Adrenal gland (tissue), 12 donors: Measurements from ENCODE around the gene MARK3. TPM values are rescaled to one million over a fixed set of nuclear protein-coding genes. Genes with fewer than 3 reads are reported as not detected.
A peak's percentile ranks its signal among the peaks of the same experiment; 100 is the strongest.

ENCODE experiments used
- DNase-seq, 7 donors: peaks; one replicate each; pipeline ENCODE4 v3.0.0-alpha.2; 2019 to 2020
- H3K27ac ChIP-seq, 5 donors: fragments of 200-600 bp; sonication (generic) in 4 of 5; 1 replicate in 3 of 5; 2 replicates in 2 of 5; pipeline versions ENCODE4 v1.5.1 to v1.8.0; 2016 to 2020; ENCODE audit warnings: mild to moderate bottlenecking in 1 of 5
- H3K27me3 ChIP-seq: fragments of 200-600 bp; 2 replicates; pipeline ENCODE4 v1.8.0; 2021
- H3K36me3 ChIP-seq, 2 donors: fragments of 200-600 bp; replicated peaks in 1 of 2; 1 replicate in 1 of 2; 2 replicates in 1 of 2; pipeline versions ENCODE4 v1.5.1 to v1.8.0; 2018 to 2022
- H3K4me1 ChIP-seq, 2 donors: fragments of 200-600 bp; replicated peaks in 1 of 2; 1 replicate in 1 of 2; 2 replicates in 1 of 2; pipeline versions ENCODE4 v1.5.1 to v1.8.0; 2018 to 2021
- H3K4me3 ChIP-seq, 4 donors: fragments of 200-600 bp; sonication (generic) in 3 of 4; one replicate each; pipeline ENCODE4 v1.5.1; 2016 to 2018
- H3K9me3 ChIP-seq, 3 donors: fragments of 200-600 bp; sonication (generic) in 1 of 3; replicated peaks in 1 of 3; 1 replicate in 2 of 3; 2 replicates in 1 of 3; pipeline versions ENCODE4 v1.5.1 to v1.8.0; 2016 to 2021
- POLR2A ChIP-seq, 2 donors: fragments of 450-650 bp; IDR thresholded peaks; one replicate each; pipeline ENCODE4 v1.6.1; 2017; ENCODE audit warnings: antibody characterized with exemption in 2 of 2, mild to moderate bottlenecking in 2 of 2, moderate library complexity in 1 of 2
- WGBS, 4 donors: extraction: QIAGEN DNeasy Blood & Tissue Kit in 2 of 4; methylation state at CpG; one replicate each; pipeline versions ENCODE4 v1.1.5 to v1.1.7; 2013 to 2017; 5-methylcytosine and 5-hydroxymethylcytosine counted together
- intact Hi-C, 2 donors: fragments of 100-400 bp; cut with DNase I; formaldehyde crosslinking; loops; one replicate each; pipeline versions ENCODE4 v1.14.1 to v1.15.0; 2022 to 2023
- polyA plus RNA-seq, 3 donors: library from polyadenylated mRNA; stranded (reverse); fragments of 200-250 nt in 2 of 3; fragments of 350-450 nt in 1 of 3; fragmentation: Illumina TruSeq in 1 of 3; extraction: RNeasy Lipid Tissue Mini Kit (QIAGEN cat#74804) in 1 of 3; gene quantifications; one replicate each; pipeline ENCODE4 v1.2.3, GENCODE V29; 2013 to 2014
- total RNA-seq, 9 donors: library from RNA; depleted of rRNA in 4 of 9; stranded (reverse); fragments of >200 nt in 4 of 9; fragments of 120-200 nt in 1 of 9; fragmentation: NEBNext Ultra II Directional in 1 of 9; extraction: Animal tissue kit (Norgen Biotek cat#: 25700) in 1 of 9; gene quantifications; one replicate each; pipeline versions ENCODE4 v1.1.0 to v1.2.4, GENCODE V29; 2013 to 2023
- TF ChIP-seq, protein P1 (sequence below), 6 experiments: fragments of 450-650 bp in 4 of 6; fragments of 200-600 bp in 2 of 6; sonication (generic) in 1 of 6; IDR thresholded peaks; 1 replicate in 5 of 6; 2 replicates in 1 of 6; pipeline versions ENCODE4 v1.5.1 to v1.8.0; 2016 to 2021; ENCODE audit warnings: antibody characterized with exemption in 6 of 6, mild to moderate bottlenecking in 2 of 6, moderate library complexity in 1 of 6
- donor health status: healthy with polysubstance abuse.
- donor health status: Bipolar disorder and iron deficiency.
- donor health status: DM: yes; HTN: yes; CAD: no.
- donor health status: DM: no; HTN: no; CAD: no.
- donor health status: DM: no; HTN: no; CAD: no.
- donor health status: DM: yes; HTN: yes; CAD: no.

Gene MARK3
- total and polyA plus RNA-seq, 12 donors: 73.1 to 233 (median 94.6) TPM

DNA sequence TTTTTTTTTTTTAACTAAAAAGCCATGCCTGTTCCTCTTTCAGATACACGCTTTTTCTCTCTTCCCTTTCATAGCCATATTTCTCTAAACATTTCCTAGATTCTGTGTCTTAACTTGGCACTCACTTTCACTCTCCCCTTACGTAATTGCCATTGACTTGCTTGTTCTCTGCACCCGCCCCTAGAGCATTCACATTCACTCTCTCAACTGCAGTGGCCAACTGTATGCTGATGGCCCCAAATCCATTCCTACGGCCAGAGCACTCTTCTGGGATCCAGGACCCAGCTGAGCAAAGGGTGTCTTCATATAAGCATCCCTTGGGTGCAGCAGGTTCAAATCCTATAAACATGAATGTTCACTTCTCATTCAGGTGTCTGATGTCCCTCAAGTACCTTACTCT is 77.9 kb downstream of the MARK3 start:
- no peak for DNase-seq
- Histone ChIP-seq H3K9me3 (no peaks in the 10 kb centered on the region), H3K36me3 (peaks cover 0 to 54% of the 10 kb centered on the region in 2 donors), H3K4me3 (no peak overlapping the region), H3K27me3 (no peaks in the 10 kb centered on the region), H3K4me1 (no peaks in the 10 kb centered on the region), H3K27ac (no peak overlapping the region)
- 62 to 79% (median 70%) methylated on average over 4 of the region's 4 CpGs for WGBS, 4 donors
- TF ChIP-seq, protein P1, sequence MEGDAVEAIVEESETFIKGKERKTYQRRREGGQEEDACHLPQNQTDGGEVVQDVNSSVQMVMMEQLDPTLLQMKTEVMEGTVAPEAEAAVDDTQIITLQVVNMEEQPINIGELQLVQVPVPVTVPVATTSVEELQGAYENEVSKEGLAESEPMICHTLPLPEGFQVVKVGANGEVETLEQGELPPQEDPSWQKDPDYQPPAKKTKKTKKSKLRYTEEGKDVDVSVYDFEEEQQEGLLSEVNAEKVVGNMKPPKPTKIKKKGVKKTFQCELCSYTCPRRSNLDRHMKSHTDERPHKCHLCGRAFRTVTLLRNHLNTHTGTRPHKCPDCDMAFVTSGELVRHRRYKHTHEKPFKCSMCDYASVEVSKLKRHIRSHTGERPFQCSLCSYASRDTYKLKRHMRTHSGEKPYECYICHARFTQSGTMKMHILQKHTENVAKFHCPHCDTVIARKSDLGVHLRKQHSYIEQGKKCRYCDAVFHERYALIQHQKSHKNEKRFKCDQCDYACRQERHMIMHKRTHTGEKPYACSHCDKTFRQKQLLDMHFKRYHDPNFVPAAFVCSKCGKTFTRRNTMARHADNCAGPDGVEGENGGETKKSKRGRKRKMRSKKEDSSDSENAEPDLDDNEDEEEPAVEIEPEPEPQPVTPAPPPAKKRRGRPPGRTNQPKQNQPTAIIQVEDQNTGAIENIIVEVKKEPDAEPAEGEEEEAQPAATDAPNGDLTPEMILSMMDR (IDR thresholded peaks at IDR 0.05): no peak
- no peak for TF ChIP-seq POLR2A (IDR thresholded peaks at IDR 0.05)
- intact Hi-C loops: loop anchor here in 1 of 2 donors (10.0 kb wide), 1 partner anchor 118 kb away; no protein-coding TSS in a partner anchor

DNA sequence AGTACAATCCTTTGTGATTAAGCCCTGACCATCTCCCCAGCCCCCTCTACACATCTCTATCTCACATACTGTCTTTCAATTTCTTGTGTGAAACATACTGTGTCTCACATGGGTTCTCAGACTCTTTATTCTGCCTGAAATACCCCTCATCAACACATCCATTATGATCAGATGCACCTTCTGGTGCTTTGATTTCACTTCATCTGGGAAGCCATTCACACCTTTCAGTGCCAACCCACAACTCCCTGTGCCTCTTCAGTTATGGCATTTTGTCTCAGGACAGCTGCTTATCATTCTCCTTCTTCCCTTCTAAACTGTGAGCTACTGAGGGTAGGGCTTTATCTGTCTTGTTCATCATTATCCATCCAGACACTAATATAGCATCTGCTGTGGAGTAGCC is 78.6 kb downstream of the MARK3 start:
- intact Hi-C loops: loop anchor here in 1 of 2 donors (10.0 kb wide), 1 partner anchor 119 kb away; no protein-coding TSS in a partner anchor
- Histone ChIP-seq H3K27me3 (no peaks in the 10 kb centered on the region), H3K9me3 (no peaks in the 10 kb centered on the region), H3K4me3 (no peak overlapping the region), H3K36me3 (peaks cover 0 to 61% of the 10 kb centered on the region in 2 donors), H3K4me1 (no peaks in the 10 kb centered on the region), H3K27ac (no peak overlapping the region)
- DNase-seq: no peak
- TF ChIP-seq POLR2A (IDR thresholded peaks at IDR 0.05): no peak
- TF ChIP-seq, protein P1 (IDR thresholded peaks at IDR 0.05): no peak

DNA sequence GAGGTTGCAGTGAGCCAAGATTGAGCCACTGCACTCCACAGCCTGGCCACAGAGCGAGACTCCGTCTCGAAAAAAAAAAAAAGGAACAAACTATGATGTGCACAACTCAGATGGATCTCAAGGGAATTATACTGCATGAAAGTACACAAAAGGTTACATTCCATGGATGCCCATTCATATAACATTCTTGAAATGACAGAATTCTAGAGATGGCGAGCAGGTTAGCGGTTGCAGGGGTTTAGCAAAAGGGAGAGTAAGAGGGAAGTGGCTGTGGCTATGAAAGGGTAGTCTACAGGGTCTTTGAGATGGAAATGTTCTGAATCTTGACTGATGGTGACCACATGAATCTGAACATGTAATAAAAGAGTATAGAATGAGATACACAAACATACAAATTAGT is 87.7 kb downstream of the MARK3 start:
- no peak for DNase-seq
- peaks cover 0 to 70% of the 10 kb centered on the region in 2 donors for H3K36me3 ChIP-seq

DNA sequence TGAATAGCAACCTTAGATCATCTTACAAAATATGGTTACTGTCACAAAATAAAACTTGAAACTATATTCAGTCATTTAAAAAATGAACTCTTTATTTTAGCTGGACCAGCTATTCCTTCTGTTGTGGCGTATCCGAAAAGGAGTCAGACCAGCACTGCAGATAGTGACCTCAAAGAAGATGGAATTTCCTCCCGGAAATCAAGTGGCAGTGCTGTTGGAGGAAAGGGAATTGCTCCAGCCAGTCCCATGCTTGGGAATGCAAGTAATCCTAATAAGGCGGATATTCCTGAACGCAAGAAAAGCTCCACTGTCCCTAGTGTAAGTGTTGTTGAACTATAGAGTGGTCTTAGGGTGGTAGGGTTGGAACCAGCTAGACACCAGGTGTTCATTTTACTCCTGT is 89.7 kb downstream of the MARK3 start:
- peak in 1 of 7 donors; percentile 41 for DNase-seq
- Histone ChIP-seq H3K9me3 (no peaks in the 10 kb centered on the region), H3K4me1 (no peaks in the 10 kb centered on the region), H3K27ac (no peak overlapping the region), H3K27me3 (no peaks in the 10 kb centered on the region), H3K36me3 (peaks cover 0 to 62% of the 10 kb centered on the region in 2 donors), H3K4me3 (no peak overlapping the region)
- TF ChIP-seq POLR2A (IDR thresholded peaks at IDR 0.05): no peak
- TF ChIP-seq, protein P1 (IDR thresholded peaks at IDR 0.05): no peak
- intact Hi-C loops: no loop called here
- 88 to 95% (median 91%) methylated on average over 5 of the region's 5 CpGs for WGBS, 4 donors

More for the DNA sequence above, 87.7 kb downstream of the MARK3 start:
- Histone ChIP-seq H3K4me1 (no peaks in the 10 kb centered on the region), H3K27me3 (no peaks in the 10 kb centered on the region), H3K4me3 (no peak overlapping the region), H3K9me3 (no peaks in the 10 kb centered on the region), H3K27ac (no peak overlapping the region)
- TF ChIP-seq POLR2A (IDR thresholded peaks at IDR 0.05): no peak
- TF ChIP-seq, protein P1 (IDR thresholded peaks at IDR 0.05): no peak
- intact Hi-C loops: no loop called here
- 89 to 96% (median 92%) methylated on average over 5 of the region's 5 CpGs for WGBS, 4 donors
